GM23338 (cell line): ENCODE results near the gene TCF7. TPM values are rescaled to one million over a fixed set of nuclear protein-coding genes. Genes with fewer than 3 reads are reported as not detected.
A peak's percentile ranks its signal among the peaks of the same experiment; 100 is the strongest.

Experiments used
- ATAC-seq: fragments of 200-7000 bp; cut with Tn5 transposase; 3 replicates; pipeline ENCODE4 v1.9.1; 2020
- DNase-seq: peaks from one replicate; pipeline ENCODE4 v3.0.0-alpha.2; 2015; ENCODE audit warnings: low spot score
- H2AFZ ChIP-seq: fragments of 200-600 bp; sonication (generic); 2 replicates; pipeline ENCODE4 v1.8.0; 2016; ENCODE audit warnings: antibody characterized with exemption, mild to moderate bottlenecking, moderate library complexity
- H3F3A ChIP-seq: fragments of 200-600 bp; sonication (generic); replicated peaks from 2 replicates; pipeline ENCODE4 v1.8.0; 2017; ENCODE audit warnings: antibody characterized with exemption, mixed run types, low read depth
- H3K27ac ChIP-seq: fragments of 200-600 bp; sonication (generic); 2 replicates; pipeline ENCODE4 v1.6.1; 2016; ENCODE audit warnings: low read depth
- H3K27me3 ChIP-seq: fragments of 200-600 bp; sonication (generic); 2 replicates; pipeline ENCODE4 v1.8.0; 2016; ENCODE audit warnings: mild to moderate bottlenecking, mixed run types, moderate library complexity; ENCODE audit not compliant: insufficient read depth
- H3K36me3 ChIP-seq: fragments of 200-600 bp; sonication (generic); 2 replicates; pipeline ENCODE4 v1.8.0; 2016; ENCODE audit warnings: mild to moderate bottlenecking; ENCODE audit not compliant: insufficient read depth
- H3K4me1 ChIP-seq: fragments of 200-600 bp; sonication (generic); 2 replicates; pipeline ENCODE4 v1.8.0; 2016; ENCODE audit warnings: mild to moderate bottlenecking, moderate library complexity; ENCODE audit not compliant: insufficient read depth
- H3K4me2 ChIP-seq: fragments of 200-600 bp; sonication (generic); 2 replicates; pipeline ENCODE4 v1.7.1; 2017; ENCODE audit warnings: mixed run types
- H3K4me3 ChIP-seq: fragments of 200-600 bp; sonication (generic); 2 replicates; pipeline ENCODE4 v1.6.1; 2016; ENCODE audit warnings: mixed run types
- H3K79me2 ChIP-seq: fragments of 200-600 bp; sonication (generic); replicated peaks from 2 replicates; pipeline ENCODE4 v1.8.0; 2017; ENCODE audit warnings: mild to moderate bottlenecking; ENCODE audit not compliant: insufficient read depth
- H3K9me2 ChIP-seq: fragments of 200-600 bp; sonication (generic); 2 replicates; pipeline ENCODE4 v1.8.0; 2017; ENCODE audit not compliant: insufficient read depth
- H4K20me1 ChIP-seq: fragments of 200-600 bp; sonication (generic); replicated peaks from 2 replicates; pipeline ENCODE4 v1.8.0; 2017; ENCODE audit warnings: mild to moderate bottlenecking; ENCODE audit not compliant: insufficient read depth
- H3K27ac Mint-ChIP-seq: 2 replicates; pipeline ENCODE4 v1.8.0; 2020; ENCODE audit warnings: inconsistent platforms, mild to moderate bottlenecking, moderate library complexity, mixed read lengths
- H3K27me3 Mint-ChIP-seq: 3 replicates; pipeline ENCODE4 v1.8.0; 2022; ENCODE audit warnings: low read depth, mild to moderate bottlenecking, moderate library complexity, mixed read lengths, inconsistent platforms; ENCODE audit not compliant: insufficient read depth, poor library complexity
- H3K36me3 Mint-ChIP-seq: 3 replicates; pipeline ENCODE4 v1.8.0; 2021; ENCODE audit warnings: low read depth, mild to moderate bottlenecking, inconsistent platforms, moderate library complexity, mixed read lengths
- H3K4me1 Mint-ChIP-seq: 3 replicates; pipeline ENCODE4 v1.8.0; 2020; ENCODE audit warnings: mild to moderate bottlenecking, inconsistent platforms, mixed read lengths
- H3K4me3 Mint-ChIP-seq: 3 replicates; pipeline ENCODE4 v1.8.0; 2021; ENCODE audit warnings: moderate library complexity, mild to moderate bottlenecking, inconsistent platforms, mixed read lengths
- H3K9me3 Mint-ChIP-seq: 3 replicates; pipeline ENCODE4 v1.8.0; 2020; ENCODE audit warnings: moderate library complexity, mild to moderate bottlenecking, inconsistent platforms, mixed read lengths
- CREB1 ChIP-seq: fragments of 250-450 bp; sonication (Bioruptor Pico); IDR thresholded peaks from 2 replicates; pipeline ENCODE4 v1.5.0; 2020; ENCODE audit warnings: low read depth, mild to moderate bottlenecking, moderate library complexity
- POLR2AphosphoS5 ChIP-seq: IDR thresholded peaks from 2 replicates; pipeline ENCODE4 v1.6.1; 2016; ENCODE audit warnings: antibody characterized with exemption, low read depth
- STAT1 ChIP-seq: IDR thresholded peaks from one replicate; pipeline ENCODE4 v1.6.1; 2016; ENCODE audit warnings: antibody characterized with exemption; ENCODE audit not compliant: unreplicated experiment
- ZNF331 ChIP-seq: fragments of 250-450 bp; sonication (Bioruptor Pico); IDR thresholded peaks from 2 replicates; pipeline ENCODE4 v1.5.0; 2020; ENCODE audit warnings: low read depth, mild to moderate bottlenecking, moderate library complexity
- polyA plus RNA-seq: library from polyadenylated mRNA; unstranded; fragments of >200 nt; fragmentation: Nextera tagmentation; extraction: Ambion mirVana; gene quantifications from 2 replicates; pipeline ENCODE4 v1.2.1, GENCODE V29; 2016
- total RNA-seq: library from RNA; depleted of rRNA; stranded (reverse); fragments of >200 nt; shearing (Covaris generic); gene quantifications from 2 replicates; pipeline ENCODE4 v1.2.3, GENCODE V29; 2014
- TF ChIP-seq, protein P1 (sequence below), 2 experiments: fragments of 200-600 bp in 1 of 2; sonication (generic) in 1 of 2; conservative IDR thresholded peaks; 2 replicates each; pipeline versions ENCODE4 v1.5.1 to v1.6.1; 2016 to 2017; ENCODE audit warnings: antibody characterized with exemption in 2 of 2, low read depth in 2 of 2, mild to moderate bottlenecking in 2 of 2, moderate library complexity in 1 of 2
- TF ChIP-seq, protein P2 (sequence below): IDR thresholded peaks from one replicate; pipeline ENCODE4 v1.6.1; 2018; ENCODE audit warnings: antibody characterized with exemption; ENCODE audit not compliant: unreplicated experiment
- TF ChIP-seq, protein P3 (sequence below): IDR thresholded peaks from 2 replicates; pipeline ENCODE4 v1.6.1; 2016; ENCODE audit warnings: antibody characterized with exemption
- TF ChIP-seq, protein P4 (sequence below): fragments of 250-450 bp; sonication (Bioruptor Pico); IDR thresholded peaks from 2 replicates; pipeline ENCODE4 v1.5.0; 2020; ENCODE audit warnings: mild to moderate bottlenecking, moderate library complexity

The TCF7 gene
- total and polyA plus RNA-seq, 2 experiments from 2014 or later, result 5.6 to 8.1 TPM

DNA sequence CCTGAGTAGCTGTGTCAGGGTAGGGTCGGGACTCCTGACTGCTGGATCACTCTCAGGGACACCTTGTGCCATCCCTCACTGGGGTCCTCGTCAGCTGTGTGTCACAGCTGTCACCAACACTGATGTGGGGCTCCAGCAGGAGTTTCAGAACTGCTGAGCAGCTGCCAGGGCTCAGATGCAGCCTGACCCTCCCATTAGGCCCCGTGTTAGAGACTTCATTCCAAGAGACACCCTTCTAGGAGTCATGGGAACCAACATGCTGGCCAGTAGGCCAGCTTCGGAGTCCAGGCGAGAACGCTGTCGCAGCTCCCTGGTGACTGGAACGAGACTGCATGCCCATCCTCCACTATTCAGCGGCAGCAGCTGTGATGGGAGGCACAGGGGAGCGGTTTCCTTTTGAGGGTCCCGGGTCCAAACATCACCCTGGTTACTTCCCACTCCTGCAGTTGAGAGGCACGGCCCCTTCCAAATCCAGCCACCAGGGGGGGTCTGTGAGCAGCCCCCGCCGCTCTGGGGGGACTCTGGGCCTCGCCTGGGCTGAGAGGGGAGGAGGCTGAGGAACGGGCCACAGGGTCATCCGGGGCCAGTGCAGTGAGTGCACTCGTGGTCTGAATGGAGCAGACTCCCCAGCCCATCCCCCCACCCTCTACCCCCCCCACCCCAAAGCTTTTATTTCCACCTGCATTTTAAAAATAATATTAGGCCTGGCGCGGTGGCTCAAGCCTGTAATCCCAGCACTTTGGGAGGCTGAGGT lies 12.6 kb upstream of the TCF7 start:
- Mint-ChIP-seq H3K4me3 (no peak overlapping the region), H3K4me1 (peaks cover 40% of the 10 kb centered on the region), H3K27ac (no peak overlapping the region), H3K36me3 (no peaks in the 10 kb centered on the region), H3K9me3 (no peaks in the 10 kb centered on the region), H3K27me3 (peaks cover 48% of the 10 kb centered on the region)
- peaks cover 26% of the 10 kb centered on the region for H3K27me3 ChIP-seq
- peak overlapping the region; percentile 50 for H3K4me2 ChIP-seq
- 0 out of 2 replicates have a peak, but pooled peaks cover 6% of the 10 kb centered on the region for H3F3A ChIP-seq
- TF ChIP-seq ZNF331 (CRISPR knock-in tag) (no peak), CREB1 (0 out of 2 replicates have a peak, but pooled peaks have one; percentile 7)
- TF ChIP-seq, protein P1, sequence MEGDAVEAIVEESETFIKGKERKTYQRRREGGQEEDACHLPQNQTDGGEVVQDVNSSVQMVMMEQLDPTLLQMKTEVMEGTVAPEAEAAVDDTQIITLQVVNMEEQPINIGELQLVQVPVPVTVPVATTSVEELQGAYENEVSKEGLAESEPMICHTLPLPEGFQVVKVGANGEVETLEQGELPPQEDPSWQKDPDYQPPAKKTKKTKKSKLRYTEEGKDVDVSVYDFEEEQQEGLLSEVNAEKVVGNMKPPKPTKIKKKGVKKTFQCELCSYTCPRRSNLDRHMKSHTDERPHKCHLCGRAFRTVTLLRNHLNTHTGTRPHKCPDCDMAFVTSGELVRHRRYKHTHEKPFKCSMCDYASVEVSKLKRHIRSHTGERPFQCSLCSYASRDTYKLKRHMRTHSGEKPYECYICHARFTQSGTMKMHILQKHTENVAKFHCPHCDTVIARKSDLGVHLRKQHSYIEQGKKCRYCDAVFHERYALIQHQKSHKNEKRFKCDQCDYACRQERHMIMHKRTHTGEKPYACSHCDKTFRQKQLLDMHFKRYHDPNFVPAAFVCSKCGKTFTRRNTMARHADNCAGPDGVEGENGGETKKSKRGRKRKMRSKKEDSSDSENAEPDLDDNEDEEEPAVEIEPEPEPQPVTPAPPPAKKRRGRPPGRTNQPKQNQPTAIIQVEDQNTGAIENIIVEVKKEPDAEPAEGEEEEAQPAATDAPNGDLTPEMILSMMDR (conservative IDR thresholded peaks at IDR 0.05; ENCODE audit: low read depth in 2 of 2), result peak; percentile 81 to 87
- H3K79me2 ChIP-seq, result no peaks in the 10 kb centered on the region
- H3K27ac ChIP-seq, result no peak overlapping the region
- H3K9me2 ChIP-seq, result no peaks in the 10 kb centered on the region
- ATAC-seq, result peak; percentile 60
- no peak overlapping the region for H2AFZ ChIP-seq
- DNase-seq, result peak; percentile 83
- no peaks in the 10 kb centered on the region for H4K20me1 ChIP-seq
- peaks cover 35% of the 10 kb centered on the region for H3K4me1 ChIP-seq
- peak overlapping the region; percentile 30; the same call in 1 of the 2 replicates for H3K4me3 ChIP-seq
- no peaks in the 10 kb centered on the region for H3K36me3 ChIP-seq

DNA sequence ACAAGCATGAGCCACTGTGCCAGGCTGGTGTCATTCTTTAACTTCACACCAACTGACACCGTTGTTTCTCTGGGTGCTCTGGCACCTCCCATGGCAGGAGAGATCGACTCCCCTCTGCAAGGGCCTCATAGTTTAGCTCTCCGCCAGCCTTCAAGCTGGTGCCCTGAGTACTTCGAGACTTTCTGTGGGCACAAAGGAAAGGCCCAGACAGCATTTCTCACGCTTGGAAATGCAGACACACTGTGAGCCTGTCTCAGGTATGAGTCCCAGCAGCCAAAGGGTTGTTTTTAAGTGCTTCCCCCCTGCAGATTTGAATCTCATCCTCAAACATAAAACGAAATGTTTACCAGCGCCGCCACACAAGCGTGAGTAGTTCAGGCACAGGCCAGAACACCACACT lies 11.1 kb upstream of the TCF7 start:
- Histone ChIP-seq H3K79me2 (no peaks in the 10 kb centered on the region), H3F3A (0 out of 2 replicates have a peak, but pooled peaks cover 6% of the 10 kb centered on the region), H3K27me3 (peaks cover 25% of the 10 kb centered on the region), H3K27ac (no peak overlapping the region), H2AFZ (no peak overlapping the region), H3K4me2 (no peak overlapping the region), H4K20me1 (no peaks in the 10 kb centered on the region), H3K9me2 (no peaks in the 10 kb centered on the region), H3K4me1 (peaks cover 35% of the 10 kb centered on the region), H3K36me3 (no peaks in the 10 kb centered on the region), H3K4me3 (no peak overlapping the region)
- Mint-ChIP-seq H3K9me3 (no peaks in the 10 kb centered on the region), H3K4me1 (peaks cover 38% of the 10 kb centered on the region), H3K36me3 (no peaks in the 10 kb centered on the region), H3K27ac (no peak overlapping the region), H3K4me3 (no peak overlapping the region), H3K27me3 (peaks cover 47% of the 10 kb centered on the region)
- DNase-seq (no peak), ATAC-seq (no peak)
- TF ChIP-seq, protein P2, sequence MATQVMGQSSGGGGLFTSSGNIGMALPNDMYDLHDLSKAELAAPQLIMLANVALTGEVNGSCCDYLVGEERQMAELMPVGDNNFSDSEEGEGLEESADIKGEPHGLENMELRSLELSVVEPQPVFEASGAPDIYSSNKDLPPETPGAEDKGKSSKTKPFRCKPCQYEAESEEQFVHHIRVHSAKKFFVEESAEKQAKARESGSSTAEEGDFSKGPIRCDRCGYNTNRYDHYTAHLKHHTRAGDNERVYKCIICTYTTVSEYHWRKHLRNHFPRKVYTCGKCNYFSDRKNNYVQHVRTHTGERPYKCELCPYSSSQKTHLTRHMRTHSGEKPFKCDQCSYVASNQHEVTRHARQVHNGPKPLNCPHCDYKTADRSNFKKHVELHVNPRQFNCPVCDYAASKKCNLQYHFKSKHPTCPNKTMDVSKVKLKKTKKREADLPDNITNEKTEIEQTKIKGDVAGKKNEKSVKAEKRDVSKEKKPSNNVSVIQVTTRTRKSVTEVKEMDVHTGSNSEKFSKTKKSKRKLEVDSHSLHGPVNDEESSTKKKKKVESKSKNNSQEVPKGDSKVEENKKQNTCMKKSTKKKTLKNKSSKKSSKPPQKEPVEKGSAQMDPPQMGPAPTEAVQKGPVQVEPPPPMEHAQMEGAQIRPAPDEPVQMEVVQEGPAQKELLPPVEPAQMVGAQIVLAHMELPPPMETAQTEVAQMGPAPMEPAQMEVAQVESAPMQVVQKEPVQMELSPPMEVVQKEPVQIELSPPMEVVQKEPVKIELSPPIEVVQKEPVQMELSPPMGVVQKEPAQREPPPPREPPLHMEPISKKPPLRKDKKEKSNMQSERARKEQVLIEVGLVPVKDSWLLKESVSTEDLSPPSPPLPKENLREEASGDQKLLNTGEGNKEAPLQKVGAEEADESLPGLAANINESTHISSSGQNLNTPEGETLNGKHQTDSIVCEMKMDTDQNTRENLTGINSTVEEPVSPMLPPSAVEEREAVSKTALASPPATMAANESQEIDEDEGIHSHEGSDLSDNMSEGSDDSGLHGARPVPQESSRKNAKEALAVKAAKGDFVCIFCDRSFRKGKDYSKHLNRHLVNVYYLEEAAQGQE, result no peak
- TF ChIP-seq STAT1 (no peak), POLR2AphosphoS5 (no peak), CREB1 (no peak)
- TF ChIP-seq, protein P3, sequence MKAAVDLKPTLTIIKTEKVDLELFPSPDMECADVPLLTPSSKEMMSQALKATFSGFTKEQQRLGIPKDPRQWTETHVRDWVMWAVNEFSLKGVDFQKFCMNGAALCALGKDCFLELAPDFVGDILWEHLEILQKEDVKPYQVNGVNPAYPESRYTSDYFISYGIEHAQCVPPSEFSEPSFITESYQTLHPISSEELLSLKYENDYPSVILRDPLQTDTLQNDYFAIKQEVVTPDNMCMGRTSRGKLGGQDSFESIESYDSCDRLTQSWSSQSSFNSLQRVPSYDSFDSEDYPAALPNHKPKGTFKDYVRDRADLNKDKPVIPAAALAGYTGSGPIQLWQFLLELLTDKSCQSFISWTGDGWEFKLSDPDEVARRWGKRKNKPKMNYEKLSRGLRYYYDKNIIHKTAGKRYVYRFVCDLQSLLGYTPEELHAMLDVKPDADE, result no peak
- TF ChIP-seq, protein P4, sequence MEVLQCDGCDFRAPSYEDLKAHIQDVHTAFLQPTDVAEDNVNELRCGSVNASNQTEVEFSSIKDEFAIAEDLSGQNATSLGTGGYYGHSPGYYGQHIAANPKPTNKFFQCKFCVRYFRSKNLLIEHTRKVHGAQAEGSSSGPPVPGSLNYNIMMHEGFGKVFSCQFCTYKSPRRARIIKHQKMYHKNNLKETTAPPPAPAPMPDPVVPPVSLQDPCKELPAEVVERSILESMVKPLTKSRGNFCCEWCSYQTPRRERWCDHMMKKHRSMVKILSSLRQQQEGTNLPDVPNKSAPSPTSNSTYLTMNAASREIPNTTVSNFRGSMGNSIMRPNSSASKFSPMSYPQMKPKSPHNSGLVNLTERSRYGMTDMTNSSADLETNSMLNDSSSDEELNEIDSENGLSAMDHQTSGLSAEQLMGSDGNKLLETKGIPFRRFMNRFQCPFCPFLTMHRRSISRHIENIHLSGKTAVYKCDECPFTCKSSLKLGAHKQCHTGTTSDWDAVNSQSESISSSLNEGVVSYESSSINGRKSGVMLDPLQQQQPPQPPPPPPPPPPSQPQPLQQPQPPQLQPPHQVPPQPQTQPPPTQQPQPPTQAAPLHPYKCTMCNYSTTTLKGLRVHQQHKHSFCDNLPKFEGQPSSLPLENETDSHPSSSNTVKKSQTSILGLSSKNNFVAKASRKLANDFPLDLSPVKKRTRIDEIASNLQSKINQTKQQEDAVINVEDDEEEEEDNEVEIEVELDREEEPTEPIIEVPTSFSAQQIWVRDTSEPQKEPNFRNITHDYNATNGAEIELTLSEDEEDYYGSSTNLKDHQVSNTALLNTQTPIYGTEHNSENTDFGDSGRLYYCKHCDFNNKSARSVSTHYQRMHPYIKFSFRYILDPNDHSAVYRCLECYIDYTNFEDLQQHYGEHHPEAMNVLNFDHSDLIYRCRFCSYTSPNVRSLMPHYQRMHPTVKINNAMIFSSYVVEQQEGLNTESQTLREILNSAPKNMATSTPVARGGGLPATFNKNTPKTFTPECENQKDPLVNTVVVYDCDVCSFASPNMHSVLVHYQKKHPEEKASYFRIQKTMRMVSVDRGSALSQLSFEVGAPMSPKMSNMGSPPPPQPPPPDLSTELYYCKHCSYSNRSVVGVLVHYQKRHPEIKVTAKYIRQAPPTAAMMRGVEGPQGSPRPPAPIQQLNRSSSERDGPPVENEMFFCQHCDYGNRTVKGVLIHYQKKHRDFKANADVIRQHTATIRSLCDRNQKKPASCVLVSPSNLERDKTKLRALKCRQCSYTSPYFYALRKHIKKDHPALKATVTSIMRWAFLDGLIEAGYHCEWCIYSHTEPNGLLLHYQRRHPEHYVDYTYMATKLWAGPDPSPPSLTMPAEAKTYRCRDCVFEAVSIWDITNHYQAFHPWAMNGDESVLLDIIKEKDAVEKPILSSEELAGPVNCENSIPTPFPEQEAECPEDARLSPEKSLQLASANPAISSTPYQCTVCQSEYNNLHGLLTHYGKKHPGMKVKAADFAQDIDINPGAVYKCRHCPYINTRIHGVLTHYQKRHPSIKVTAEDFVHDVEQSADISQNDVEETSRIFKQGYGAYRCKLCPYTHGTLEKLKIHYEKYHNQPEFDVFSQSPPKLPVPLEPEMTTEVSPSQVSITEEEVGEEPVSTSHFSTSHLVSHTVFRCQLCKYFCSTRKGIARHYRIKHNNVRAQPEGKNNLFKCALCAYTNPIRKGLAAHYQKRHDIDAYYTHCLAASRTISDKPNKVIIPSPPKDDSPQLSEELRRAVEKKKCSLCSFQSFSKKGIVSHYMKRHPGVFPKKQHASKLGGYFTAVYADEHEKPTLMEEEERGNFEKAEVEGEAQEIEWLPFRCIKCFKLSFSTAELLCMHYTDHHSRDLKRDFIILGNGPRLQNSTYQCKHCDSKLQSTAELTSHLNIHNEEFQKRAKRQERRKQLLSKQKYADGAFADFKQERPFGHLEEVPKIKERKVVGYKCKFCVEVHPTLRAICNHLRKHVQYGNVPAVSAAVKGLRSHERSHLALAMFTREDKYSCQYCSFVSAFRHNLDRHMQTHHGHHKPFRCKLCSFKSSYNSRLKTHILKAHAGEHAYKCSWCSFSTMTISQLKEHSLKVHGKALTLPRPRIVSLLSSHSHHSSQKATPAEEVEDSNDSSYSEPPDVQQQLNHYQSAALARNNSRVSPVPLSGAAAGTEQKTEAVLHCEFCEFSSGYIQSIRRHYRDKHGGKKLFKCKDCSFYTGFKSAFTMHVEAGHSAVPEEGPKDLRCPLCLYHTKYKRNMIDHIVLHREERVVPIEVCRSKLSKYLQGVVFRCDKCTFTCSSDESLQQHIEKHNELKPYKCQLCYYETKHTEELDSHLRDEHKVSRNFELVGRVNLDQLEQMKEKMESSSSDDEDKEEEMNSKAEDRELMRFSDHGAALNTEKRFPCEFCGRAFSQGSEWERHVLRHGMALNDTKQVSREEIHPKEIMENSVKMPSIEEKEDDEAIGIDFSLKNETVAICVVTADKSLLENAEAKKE (CRISPR knock-in tag), result no peak
